Esophagus squamous epithelium (tissue), 5 donors: ENCODE data around the gene MSH2. TPM values are rescaled to one million over a fixed set of nuclear protein-coding genes. Genes with fewer than 3 reads are reported as not detected.
"Not testable (repeated sequence)": the region's sequence is repeated elsewhere in the genome, so short reads cannot be mapped to it uniquely, and the experiment has no call there.

Experiments used
- DNase-seq: peaks from one replicate; lab custom pipeline; 2025; lab: John Stamatoyannopoulos, UW
- H3K27ac ChIP-seq, 4 donors: fragments of 200-600 bp; sonication (generic); one replicate each; pipeline ENCODE4 v1.5.1; 2016 to 2019; ENCODE audit warnings: mild to moderate bottlenecking in 1 of 4
- H3K27me3 ChIP-seq, 4 donors: fragments of 200-600 bp; sonication (generic); 1 replicate in 3 of 4; 2 replicates in 1 of 4; pipeline versions ENCODE4 v1.5.1 to v1.6.0; 2017 to 2021; ENCODE audit warnings: antibody characterized with exemption in 1 of 4
- H3K36me3 ChIP-seq, 3 donors: fragments of 200-600 bp; sonication (generic); one replicate each; pipeline ENCODE4 v1.5.1; 2016 to 2019
- H3K4me1 ChIP-seq, 3 donors: fragments of 200-600 bp; sonication (generic); one replicate each; pipeline ENCODE4 v1.5.1; 2017 to 2019
- H3K4me3 ChIP-seq, 4 donors: fragments of 200-600 bp; sonication (generic); 1 replicate in 3 of 4; 2 replicates in 1 of 4; pipeline ENCODE4 v1.5.1; 2016 to 2019; ENCODE audit warnings: mild to moderate bottlenecking in 2 of 4, moderate library complexity in 1 of 4
- H3K9me3 ChIP-seq, 3 donors: fragments of 200-600 bp; sonication (generic); one replicate each; pipeline ENCODE4 v1.5.1; 2016 to 2019
- POLR2A ChIP-seq, 4 donors: fragments of 450-650 bp; IDR thresholded peaks; one replicate each; pipeline ENCODE4 v1.6.1; 2017; ENCODE audit warnings: antibody characterized with exemption in 4 of 4, mild to moderate bottlenecking in 4 of 4, moderate library complexity in 3 of 4
- WGBS, 2 donors: methylation state at CpG; one replicate each; pipeline ENCODE4 v1.1.5; 2018; 5-methylcytosine and 5-hydroxymethylcytosine counted together
- intact Hi-C: fragments of 100-400 bp; cut with DNase I; formaldehyde crosslinking; loops from one replicate; pipeline ENCODE4 v1.15.0; 2022
- total RNA-seq, 4 donors: library from RNA; depleted of rRNA; stranded (reverse); fragments of >200 nt; gene quantifications; one replicate each; pipeline ENCODE4 v1.1.0, GENCODE V29; 2016
- TF ChIP-seq, protein P1 (sequence below), 6 experiments: fragments of 450-650 bp in 4 of 6; fragments of 200-600 bp in 2 of 6; sonication (generic) in 2 of 6; IDR thresholded peaks; one replicate each; pipeline ENCODE4 v1.5.1; 2016 to 2019; ENCODE audit warnings: antibody characterized with exemption in 6 of 6, mild to moderate bottlenecking in 4 of 6, moderate library complexity in 4 of 6
- donor health status: DM: yes; HTN: yes; CAD: no.

The MSH2 gene
- total RNA-seq, 4 donors from 2014 or later, result 8.3 to 14.4 (median 12.3) TPM

DNA sequence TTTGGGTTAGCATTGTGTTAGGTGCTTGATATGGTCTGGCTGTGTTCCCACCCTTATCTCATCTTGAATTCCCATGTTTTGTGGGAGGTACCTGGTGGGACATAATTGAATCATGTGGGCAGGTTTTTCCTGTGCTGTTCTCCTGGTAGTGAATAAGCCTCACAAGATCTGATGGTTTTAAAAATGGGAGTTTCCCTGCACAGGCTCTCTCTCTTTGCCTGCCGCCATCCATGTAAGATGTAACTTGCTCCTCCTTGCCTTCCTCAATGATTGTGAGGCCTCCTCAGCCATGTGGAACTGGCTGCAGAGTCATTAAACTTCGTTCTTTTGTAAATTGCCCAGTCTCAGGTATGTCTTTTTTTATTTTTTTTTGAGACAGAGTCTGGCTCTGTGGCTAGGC, 2.8 kb downstream of the MSH2 start:
- intact Hi-C loops, result no loop called here
- Histone ChIP-seq H3K27ac (no peak overlapping the region), H3K4me3 (no peak overlapping the region), H3K4me1 (peaks cover 0 to 27% (median 17%) of the 10 kb centered on the region in 3 donors), H3K36me3 (peaks cover 0 to 19% (median 0%) of the 10 kb centered on the region in 3 donors), H3K27me3 (no peaks in the 10 kb centered on the region), H3K9me3 (no peaks in the 10 kb centered on the region)
- DNase-seq, result no peak
- WGBS, 2 donors, result 87 to 90% methylated on average over 2 of the region's 2 CpGs
- no peak for TF ChIP-seq POLR2A (IDR thresholded peaks at IDR 0.05)
- TF ChIP-seq, protein P1, sequence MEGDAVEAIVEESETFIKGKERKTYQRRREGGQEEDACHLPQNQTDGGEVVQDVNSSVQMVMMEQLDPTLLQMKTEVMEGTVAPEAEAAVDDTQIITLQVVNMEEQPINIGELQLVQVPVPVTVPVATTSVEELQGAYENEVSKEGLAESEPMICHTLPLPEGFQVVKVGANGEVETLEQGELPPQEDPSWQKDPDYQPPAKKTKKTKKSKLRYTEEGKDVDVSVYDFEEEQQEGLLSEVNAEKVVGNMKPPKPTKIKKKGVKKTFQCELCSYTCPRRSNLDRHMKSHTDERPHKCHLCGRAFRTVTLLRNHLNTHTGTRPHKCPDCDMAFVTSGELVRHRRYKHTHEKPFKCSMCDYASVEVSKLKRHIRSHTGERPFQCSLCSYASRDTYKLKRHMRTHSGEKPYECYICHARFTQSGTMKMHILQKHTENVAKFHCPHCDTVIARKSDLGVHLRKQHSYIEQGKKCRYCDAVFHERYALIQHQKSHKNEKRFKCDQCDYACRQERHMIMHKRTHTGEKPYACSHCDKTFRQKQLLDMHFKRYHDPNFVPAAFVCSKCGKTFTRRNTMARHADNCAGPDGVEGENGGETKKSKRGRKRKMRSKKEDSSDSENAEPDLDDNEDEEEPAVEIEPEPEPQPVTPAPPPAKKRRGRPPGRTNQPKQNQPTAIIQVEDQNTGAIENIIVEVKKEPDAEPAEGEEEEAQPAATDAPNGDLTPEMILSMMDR (IDR thresholded peaks at IDR 0.05), result no peak

DNA sequence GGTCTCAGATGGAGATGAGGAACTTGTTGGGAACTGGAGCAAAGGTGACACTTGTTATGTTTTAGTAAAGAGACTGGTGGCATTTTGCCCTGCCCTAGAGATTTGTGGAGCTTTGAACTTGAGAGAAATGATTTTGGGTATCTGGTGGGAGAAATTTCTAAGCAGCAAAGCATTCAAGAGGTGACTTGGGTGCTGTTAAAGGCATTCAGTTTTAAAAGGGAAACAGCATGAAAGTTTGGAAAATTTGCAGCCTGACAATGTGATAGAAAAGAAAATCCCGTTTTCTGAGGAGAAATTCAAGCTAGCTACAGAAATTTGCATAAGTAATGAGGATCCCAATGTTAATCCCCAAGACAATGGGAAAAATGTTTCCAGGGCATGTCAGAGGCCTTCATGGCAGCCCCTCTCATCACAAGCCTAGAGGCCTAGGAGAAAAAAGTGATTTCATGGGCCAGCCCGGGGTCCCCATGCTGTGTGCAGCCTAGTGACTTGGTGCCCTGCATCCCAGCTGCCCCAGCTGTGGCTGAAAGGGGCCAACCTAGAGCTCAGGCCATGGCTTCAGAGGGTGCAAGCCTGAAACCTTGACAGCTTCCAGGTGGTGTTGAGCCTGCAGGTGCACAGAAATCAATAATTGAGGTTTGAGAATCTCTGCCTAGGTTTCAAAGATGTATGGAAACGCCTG, 3.8 kb downstream of the MSH2 start:
- whole genome bisulfite sequencing, 2 donors, result 98 to 100% methylated on average over 1 to 3 of the region's 3 CpGs
- intact Hi-C loops, H3K4me3 ChIP-seq, H3K9me3 ChIP-seq, H3K27me3 ChIP-seq, H3K27ac ChIP-seq, DNase-seq: not testable (repeated sequence)
- Histone ChIP-seq H3K4me1 (peaks cover 0 to 26% (median 17%) of the 10 kb centered on the region in 3 donors), H3K36me3 (peaks cover 0 to 29% (median 0%) of the 10 kb centered on the region in 3 donors)

DNA sequence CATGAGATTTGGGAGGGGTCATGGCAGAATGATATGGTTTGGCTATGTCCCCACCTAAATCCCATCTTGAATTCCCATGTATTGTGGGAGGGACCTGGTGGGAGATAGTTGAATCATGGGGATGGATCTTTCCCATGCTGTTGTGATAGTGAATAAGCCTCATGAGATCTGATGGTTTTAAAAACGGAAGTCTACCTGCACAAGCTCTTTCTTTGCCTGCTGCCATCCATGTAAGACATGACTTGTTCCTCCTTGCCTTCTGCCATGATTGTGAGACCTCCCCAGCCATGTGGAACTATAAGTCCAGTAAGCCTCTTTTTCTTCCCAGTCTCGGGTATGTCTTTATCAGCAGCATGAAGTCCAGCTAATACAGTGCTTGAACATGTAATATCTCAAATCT, 5.0 kb downstream of the MSH2 start:
- H3K36me3 ChIP-seq, result peaks cover 0 to 41% (median 0%) of the 10 kb centered on the region in 3 donors
- intact Hi-C loops, H3K9me3 ChIP-seq, H3K27ac ChIP-seq, H3K27me3 ChIP-seq, DNase-seq, H3K4me3 ChIP-seq: not testable (repeated sequence)
- H3K4me1 ChIP-seq, result peaks cover 0 to 17% (median 13%) of the 10 kb centered on the region in 3 donors
- WGBS, 2 donors, result 88 to 94% methylated on average over 2 of the region's 2 CpGs

DNA sequence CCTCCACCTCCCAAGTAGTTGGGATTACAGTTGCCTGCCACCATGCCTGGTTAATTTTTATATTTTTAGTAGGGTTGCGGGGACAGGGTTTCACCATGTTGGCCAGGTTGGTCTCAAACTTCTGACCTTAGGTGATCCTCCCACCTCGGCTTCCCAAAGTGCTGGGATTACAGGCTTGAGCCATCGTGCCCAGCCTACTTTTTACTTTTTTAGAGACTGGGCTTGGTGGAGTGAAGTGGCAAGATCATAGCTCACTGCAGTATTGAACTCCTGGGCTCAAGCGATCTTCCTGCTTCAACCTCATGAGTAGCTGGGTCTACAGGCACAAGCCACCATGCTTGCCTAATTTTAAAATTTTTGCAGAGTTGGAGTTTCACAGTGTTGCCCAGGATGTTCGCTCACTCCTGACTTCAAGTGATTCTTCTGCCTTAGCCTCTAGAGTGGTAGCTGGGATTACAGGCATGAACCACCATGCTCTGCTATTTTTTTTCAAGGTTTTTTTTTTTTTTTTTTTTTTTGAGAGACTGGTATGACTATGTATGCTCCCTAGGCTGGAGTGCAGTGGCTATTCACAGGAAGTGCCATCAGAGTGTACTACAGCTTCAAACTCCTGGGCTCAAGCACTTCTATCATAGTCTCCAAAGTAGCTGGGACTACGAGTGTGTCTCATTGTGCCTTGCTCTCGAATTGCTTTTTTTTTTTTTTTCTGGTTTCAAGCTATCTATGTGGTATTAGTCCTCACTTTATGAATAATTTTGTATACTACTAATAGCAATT, 11.9 kb downstream of the MSH2 start:
- TF ChIP-seq POLR2A (IDR thresholded peaks at IDR 0.05), result no peak
- TF ChIP-seq, protein P1 (IDR thresholded peaks at IDR 0.05), result no peak

DNA sequence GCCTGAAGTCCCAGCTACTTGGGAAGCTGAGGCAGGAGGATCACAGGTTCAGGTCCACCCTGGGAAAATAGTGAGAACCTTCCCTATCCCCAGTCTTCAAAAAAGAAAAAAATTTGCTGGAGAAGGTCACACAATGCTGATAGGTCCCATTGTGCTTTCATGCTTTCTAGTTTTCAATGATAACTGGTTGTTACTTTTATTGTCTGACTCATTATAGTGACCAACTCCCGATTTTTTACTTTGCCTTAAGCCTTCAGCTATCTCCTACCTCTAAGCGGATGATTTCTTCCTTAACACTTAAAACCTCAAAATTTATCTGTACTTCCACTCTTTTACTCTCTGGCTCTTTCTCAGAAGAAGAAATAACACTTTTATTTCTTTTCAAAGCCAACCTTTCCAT, 17.3 kb downstream of the MSH2 start:
- H3K27ac ChIP-seq, result no peak overlapping the region
- no peaks in the 10 kb centered on the region for H3K27me3 ChIP-seq
- intact Hi-C loops, result no loop called here
- H3K36me3 ChIP-seq, result peaks cover 0 to 79% (median 0%) of the 10 kb centered on the region in 3 donors
- no peak for DNase-seq
- TF ChIP-seq, protein P1 (IDR thresholded peaks at IDR 0.05), result no peak
- TF ChIP-seq POLR2A (IDR thresholded peaks at IDR 0.05), result no peak
- WGBS, 2 donors, result 65 to 70% methylated on average over 2 of the region's 2 CpGs
- H3K4me1 ChIP-seq, result no peaks in the 10 kb centered on the region
- no peak overlapping the region for H3K4me3 ChIP-seq
- H3K9me3 ChIP-seq, result no peaks in the 10 kb centered on the region

More for the DNA sequence above, 11.9 kb downstream of the MSH2 start:
- no peaks in the 10 kb centered on the region for H3K27me3 ChIP-seq
- peaks cover 0 to 91% (median 0%) of the 10 kb centered on the region in 3 donors for H3K36me3 ChIP-seq
- H3K9me3 ChIP-seq, result no peaks in the 10 kb centered on the region
- H3K27ac ChIP-seq, result no peak overlapping the region
- H3K4me1 ChIP-seq, result no peaks in the 10 kb centered on the region
- DNase-seq, result no peak
- no peak overlapping the region for H3K4me3 ChIP-seq
- intact Hi-C loops, result no loop called here
- 93 to 96% methylated on average over 7 of the region's 7 CpGs for WGBS, 2 donors

- DNase-seq, intact Hi-C loops, H3K27ac ChIP-seq, H3K9me3 ChIP-seq, H3K27me3 ChIP-seq, H3K4me3 ChIP-seq, H3K4me1 ChIP-seq: not testable (repeated sequence)
- H3K36me3 ChIP-seq, result peaks cover 0 to 75% (median 0%) of the 10 kb centered on the region in 3 donors
- WGBS, 2 donors, result 81 to 96% methylated on average over 2 to 8 of the region's 10 CpGs
Observed at GRCh38 chr2:47420683-47421082, 17.7 kb downstream of the MSH2 start.
